Naive thymus-derived CD4-positive, alpha-beta T cell (primary cell): Measurements from ENCODE around the gene EDN3. TPM values are rescaled to one million over a fixed set of nuclear protein-coding genes. Genes with fewer than 3 reads are reported as not detected.

Source experiments
- ATAC-seq: fragments of 150-1000 bp; cut with Tn5 transposase; 2 replicates; pipeline ENCODE4 v1.10.0; 2021; ENCODE audit warnings: mild to moderate bottlenecking, moderate library complexity
- CTCF ChIA-PET: fragments of 350-600 bp; sonication (Branson Sonifier 250); formaldehyde crosslinking; loops from one replicate; lab custom pipeline; 2021; ENCODE audit warnings: antibody characterized with exemption; lab: Charles Lee
- POLR2A ChIA-PET: fragments of 350-600 bp; sonication (Branson Sonifier 250); formaldehyde crosslinking; loops from one replicate; lab custom pipeline; 2021; ENCODE audit warnings: antibody characterized with exemption, inconsistent platforms; lab: Charles Lee
- DNase-seq, 9 donors: peaks; one replicate each; pipeline versions ENCODE4 v3.0.0 to v3.0.0-alpha.2; 2020 to 2022; ENCODE audit warnings: mixed read lengths in 1 of 9
- H3K27ac ChIP-seq: one replicate; pipeline ENCODE4 v1.7.0; 2013; ENCODE audit warnings: mild to moderate bottlenecking, low read depth, low read length, moderate library complexity
- H3K27me3 ChIP-seq, 2 donors: one replicate each; pipeline ENCODE4 v1.7.0; 2013; ENCODE audit warnings: low read length in 2 of 2, mild to moderate bottlenecking in 2 of 2, moderate library complexity in 2 of 2; ENCODE audit not compliant: control insufficient read depth in 2 of 2, insufficient read depth in 2 of 2
- H3K36me3 ChIP-seq, 3 experiments: 1 replicate in 2 of 3; 2 replicates in 1 of 3; pipeline ENCODE4 v1.7.0; 2013; ENCODE audit warnings: low read length in 3 of 3, mild to moderate bottlenecking in 3 of 3, moderate library complexity in 1 of 3; ENCODE audit not compliant: insufficient read depth in 3 of 3, control insufficient read depth in 2 of 3
- H3K4me1 ChIP-seq, 2 donors: one replicate each; pipeline ENCODE4 v1.7.0; 2013; ENCODE audit warnings: low read length in 2 of 2, mild to moderate bottlenecking in 2 of 2, moderate library complexity in 1 of 2; ENCODE audit not compliant: control insufficient read depth in 2 of 2, insufficient read depth in 2 of 2
- H3K4me3 ChIP-seq: 2 replicates; pipeline ENCODE4 v1.7.0; 2013; ENCODE audit warnings: mild to moderate bottlenecking, low read length
- H3K9me3 ChIP-seq, 3 experiments: 1 replicate in 2 of 3; 2 replicates in 1 of 3; pipeline ENCODE4 v1.7.0; 2013; ENCODE audit warnings: low read length in 3 of 3; ENCODE audit not compliant: control insufficient read depth in 2 of 3
- H3K27ac Mint-ChIP-seq, 9 donors: one replicate each; pipeline ENCODE4 v1.8.0; 2020 to 2022; ENCODE audit warnings: mixed read lengths in 9 of 9, mild to moderate bottlenecking in 8 of 9, moderate library complexity in 5 of 9, inconsistent platforms in 2 of 9
- H3K27me3 Mint-ChIP-seq, 5 donors: one replicate each; pipeline ENCODE4 v1.8.0; 2021 to 2022; ENCODE audit warnings: mixed read lengths in 5 of 5, mild to moderate bottlenecking in 1 of 5
- H3K36me3 Mint-ChIP-seq, 5 donors: one replicate each; pipeline ENCODE4 v1.8.0; 2020 to 2022; ENCODE audit warnings: mixed read lengths in 5 of 5, mild to moderate bottlenecking in 3 of 5, inconsistent platforms in 1 of 5
- H3K4me1 Mint-ChIP-seq, 7 donors: one replicate each; pipeline ENCODE4 v1.8.0; 2020 to 2022; ENCODE audit warnings: mixed read lengths in 7 of 7, mild to moderate bottlenecking in 3 of 7, inconsistent platforms in 1 of 7
- H3K4me3 Mint-ChIP-seq, 10 donors: one replicate each; pipeline ENCODE4 v1.8.0; 2020 to 2022; ENCODE audit warnings: mild to moderate bottlenecking in 10 of 10, mixed read lengths in 10 of 10, moderate library complexity in 6 of 10, inconsistent platforms in 2 of 10
- H3K9me3 Mint-ChIP-seq, 11 donors: one replicate each; pipeline ENCODE4 v1.8.0; 2020 to 2022; ENCODE audit warnings: mixed read lengths in 11 of 11, mild to moderate bottlenecking in 4 of 11, inconsistent platforms in 1 of 11, moderate library complexity in 1 of 11
- intact Hi-C, 2 donors: fragments of 100-400 bp; cut with micrococcal nuclease; formaldehyde crosslinking; loops; one replicate each; pipeline ENCODE4 v1.15.1; 2023
- polyA plus RNA-seq, 2 donors: library from polyadenylated mRNA; unstranded; fragments of 300-500 nt; fragmentation: Illumina TruSeq; gene quantifications; one replicate each; pipeline ENCODE4 v1.2.3, GENCODE V29; 2021
- total RNA-seq, 6 experiments: library from RNA in 5 of 6; stranded (reverse) in 5 of 6; gene quantifications; 1 replicate in 5 of 6; 2 replicates in 1 of 6; pipeline ENCODE4 v1.2.3 and lab custom pipeline; 2021 to 2026

EDN3 gene
- total and polyA plus RNA-seq, 7 experiments from 2014 or later = 0.13 to 0.56 (median 0.40) TPM; not detected in 3

DNA sequence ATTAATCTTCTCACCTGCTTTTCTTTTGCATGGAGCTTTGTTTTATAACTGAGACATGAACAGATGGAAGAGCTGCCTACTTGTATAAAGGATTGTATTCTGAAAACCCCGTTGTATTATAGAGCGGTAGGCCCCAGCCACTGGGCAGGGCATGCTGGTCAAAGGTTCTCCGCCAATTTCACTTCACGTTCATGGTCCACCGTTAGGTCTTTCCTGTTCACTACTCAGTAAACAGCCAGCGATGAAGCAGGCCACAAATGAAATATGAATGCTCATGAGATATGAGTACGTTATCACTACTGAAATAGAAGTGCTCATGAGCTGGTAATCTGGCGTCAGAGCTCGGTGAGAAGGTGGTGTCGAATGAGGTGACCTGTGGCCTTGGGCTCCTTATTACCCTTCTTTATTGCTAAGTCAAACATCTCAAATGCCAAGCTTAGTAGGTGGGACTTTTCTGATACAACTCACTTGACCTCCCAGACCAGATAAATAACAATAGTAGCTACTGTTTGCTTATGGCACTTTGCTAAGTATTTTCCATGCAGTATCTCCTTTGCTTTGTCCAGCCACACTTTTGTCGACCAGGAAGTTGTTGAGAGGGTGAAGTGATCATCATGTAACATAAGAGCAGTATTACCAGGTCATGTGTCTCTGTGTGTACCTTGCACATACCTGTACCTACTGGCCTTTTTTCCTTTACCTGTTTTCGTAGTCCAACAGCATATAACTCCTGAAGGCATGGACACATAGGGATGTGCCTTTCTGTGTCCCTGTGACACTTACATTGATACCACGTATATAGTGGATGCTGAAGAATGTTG is 16.7 kb downstream of the EDN3 start:
- no peak overlapping the region for H3K27ac Mint-ChIP-seq
- CTCF ChIA-PET = no interaction called here
- Histone ChIP-seq H3K4me3 (no peak overlapping the region), H3K9me3 (no peaks in the 10 kb centered on the region), H3K36me3 (no peaks in the 10 kb centered on the region), H3K4me1 (no peaks in the 10 kb centered on the region), H3K27ac (no peak overlapping the region), H3K27me3 (no peaks in the 10 kb centered on the region)
- intact Hi-C loops = no loop called here
- DNase-seq (no peak), ATAC-seq (no peak)
- peaks cover 0 to 4% (median 0%) of the 10 kb centered on the region in 11 donors for H3K9me3 Mint-ChIP-seq
- peaks cover 0 to under 1% (median 0%) of the 10 kb centered on the region in 7 donors for H3K4me1 Mint-ChIP-seq
- H3K4me3 Mint-ChIP-seq = no peak overlapping the region
- no peaks in the 10 kb centered on the region for H3K36me3 Mint-ChIP-seq
- POLR2A ChIA-PET = no interaction called here
- peaks cover 0 to 5% (median 0%) of the 10 kb centered on the region in 5 donors for H3K27me3 Mint-ChIP-seq

DNA sequence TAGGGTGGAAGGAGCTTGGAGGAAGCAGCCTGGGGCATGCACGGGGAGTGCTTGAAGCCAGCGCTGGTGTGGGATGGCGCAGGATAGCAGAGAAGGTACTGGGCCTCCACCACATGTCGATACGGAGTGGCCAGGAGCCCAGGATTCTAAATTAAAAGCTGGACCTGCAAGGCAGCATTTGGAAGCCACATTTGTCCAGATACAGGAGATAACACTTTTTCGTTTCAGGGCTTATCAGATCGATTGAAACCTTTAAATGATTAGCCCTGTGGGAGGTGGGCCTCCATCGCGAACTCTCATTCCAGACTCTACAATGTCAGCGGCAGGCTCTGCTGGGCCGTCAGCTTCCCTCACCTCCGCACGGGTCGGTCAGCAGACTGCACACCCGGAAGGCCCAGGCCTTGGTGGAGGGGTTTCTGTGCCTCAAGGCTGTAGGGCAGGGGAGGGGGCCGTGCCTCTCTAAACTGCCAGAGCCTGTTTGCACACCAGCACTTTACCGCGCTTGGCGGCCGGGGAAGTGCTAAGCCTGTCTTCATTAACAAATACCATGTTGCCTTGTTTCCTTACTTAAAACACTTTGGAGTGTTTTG is 17.9 kb downstream of the EDN3 start:
- peaks cover 0 to 5% (median 0%) of the 10 kb centered on the region in 5 donors for H3K27me3 Mint-ChIP-seq
- no peaks in the 10 kb centered on the region for H3K9me3 ChIP-seq
- ATAC-seq (no peak), DNase-seq (no peak)
- no peaks in the 10 kb centered on the region for H3K27me3 ChIP-seq
- ChIA-PET CTCF (no interaction called here), POLR2A (no interaction called here)
- no peak overlapping the region for H3K4me3 Mint-ChIP-seq
- H3K4me3 ChIP-seq = no peak overlapping the region
- intact Hi-C loops = no loop called here
- no peak overlapping the region for H3K27ac ChIP-seq
- no peaks in the 10 kb centered on the region for H3K4me1 ChIP-seq
- no peaks in the 10 kb centered on the region for H3K36me3 ChIP-seq
- no peak overlapping the region for H3K27ac Mint-ChIP-seq
- H3K36me3 Mint-ChIP-seq = no peaks in the 10 kb centered on the region
- peaks cover 0 to 4% (median 0%) of the 10 kb centered on the region in 11 donors for H3K9me3 Mint-ChIP-seq
- H3K4me1 Mint-ChIP-seq = peaks cover 0 to 1% (median 0%) of the 10 kb centered on the region in 7 donors

DNA sequence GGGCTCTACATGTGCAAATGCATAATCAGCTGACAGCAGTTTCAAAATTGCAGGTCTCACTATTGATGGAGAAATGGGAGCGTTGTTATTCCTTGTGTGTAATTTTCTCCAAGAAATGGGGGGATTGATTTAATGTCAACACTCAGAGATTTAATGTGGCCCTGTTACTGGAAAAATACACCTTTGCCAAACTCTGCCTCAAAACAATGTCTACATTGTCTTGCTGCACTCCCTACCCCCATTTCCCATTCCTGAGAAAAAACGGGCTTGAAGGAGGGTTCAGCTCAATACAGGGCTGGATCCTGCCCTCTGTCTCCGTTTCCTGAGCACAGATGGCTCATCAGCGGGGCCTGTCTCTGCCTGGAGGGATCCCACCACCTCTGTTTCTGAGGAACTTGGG is 18.4 kb downstream of the EDN3 start:
- H3K36me3 Mint-ChIP-seq = no peaks in the 10 kb centered on the region
- Histone ChIP-seq H3K27ac (no peak overlapping the region), H3K4me3 (no peak overlapping the region), H3K27me3 (no peaks in the 10 kb centered on the region), H3K36me3 (no peaks in the 10 kb centered on the region), H3K4me1 (no peaks in the 10 kb centered on the region), H3K9me3 (no peaks in the 10 kb centered on the region)
- intact Hi-C loops = no loop called here
- no peak for DNase-seq
- no peak overlapping the region for H3K4me3 Mint-ChIP-seq
- POLR2A ChIA-PET = no interaction called here
- CTCF ChIA-PET = no interaction called here
- no peak for ATAC-seq
- H3K9me3 Mint-ChIP-seq = peaks cover 0 to 4% (median 0%) of the 10 kb centered on the region in 11 donors
- H3K4me1 Mint-ChIP-seq = peaks cover 0 to 1% (median 0%) of the 10 kb centered on the region in 7 donors
- no peak overlapping the region for H3K27ac Mint-ChIP-seq
- peaks cover 0 to 3% (median 0%) of the 10 kb centered on the region in 5 donors for H3K27me3 Mint-ChIP-seq

DNA sequence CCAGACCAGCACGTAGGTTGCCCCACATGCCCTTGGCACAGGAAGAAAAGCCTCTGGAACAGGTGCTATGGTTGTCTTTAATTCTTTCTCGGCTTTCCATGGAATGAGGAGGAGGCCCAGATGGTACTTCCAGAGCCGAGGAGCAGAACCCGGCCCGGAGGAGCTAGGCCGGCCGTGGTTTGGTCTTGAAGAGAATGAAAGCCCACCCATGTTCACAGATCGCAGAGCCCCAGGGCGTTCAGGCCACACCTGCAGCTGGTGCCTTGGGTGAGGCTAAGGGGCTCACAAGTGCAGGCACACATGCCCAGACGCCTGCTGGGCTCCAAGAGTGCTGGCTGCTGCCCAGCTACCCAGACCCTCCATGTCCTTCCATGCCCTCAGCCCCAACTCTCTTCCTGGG is 20.0 kb downstream of the EDN3 start:
- peaks cover 0 to 2% (median 0%) of the 10 kb centered on the region in 7 donors for H3K4me1 Mint-ChIP-seq
- H3K4me3 ChIP-seq = no peak overlapping the region
- POLR2A ChIA-PET = no interaction called here

DNA sequence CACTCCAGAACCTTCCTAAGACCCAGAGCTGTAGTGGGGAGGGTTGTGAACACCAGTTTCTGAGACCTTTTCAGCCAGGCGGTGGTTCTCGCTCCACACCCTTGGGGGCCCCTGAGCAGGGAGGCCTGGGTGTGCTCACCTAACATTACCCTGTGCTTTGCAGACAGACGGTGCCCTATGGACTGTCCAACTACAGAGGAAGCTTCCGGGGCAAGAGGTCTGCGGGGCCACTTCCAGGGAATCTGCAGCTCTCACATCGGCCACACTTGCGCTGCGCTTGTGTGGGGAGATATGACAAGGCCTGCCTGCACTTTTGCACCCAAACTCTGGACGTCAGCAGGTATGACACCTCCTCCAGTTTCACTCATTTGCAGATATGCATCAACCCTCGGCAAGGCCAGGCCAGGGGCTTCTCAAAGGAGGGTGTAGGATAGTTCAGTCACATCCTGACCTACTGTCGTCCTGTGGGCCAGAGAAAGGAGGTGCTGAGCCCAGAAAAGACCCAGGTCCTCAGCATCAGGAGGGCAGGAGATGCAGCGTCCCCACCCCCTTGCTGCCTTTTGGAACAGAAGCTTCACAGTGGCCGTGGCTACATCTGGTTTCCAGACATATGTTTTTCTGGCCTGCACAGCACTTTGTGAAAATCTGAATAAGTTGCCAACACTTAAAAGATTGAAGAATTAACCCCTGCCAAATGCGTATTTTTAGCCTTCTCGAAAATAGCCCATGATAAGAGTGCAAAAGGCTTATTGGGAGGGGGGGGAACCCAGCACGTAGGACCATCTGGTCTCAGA is 20.6 kb downstream of the EDN3 start:
- Histone ChIP-seq H3K27ac (no peak overlapping the region), H3K27me3 (no peaks in the 10 kb centered on the region), H3K4me1 (no peaks in the 10 kb centered on the region), H3K4me3 (no peak overlapping the region), H3K9me3 (no peaks in the 10 kb centered on the region), H3K36me3 (no peaks in the 10 kb centered on the region)
- intact Hi-C loops = no loop called here
- H3K36me3 Mint-ChIP-seq = no peaks in the 10 kb centered on the region
- peaks cover 0 to 4% (median 0%) of the 10 kb centered on the region in 11 donors for H3K9me3 Mint-ChIP-seq
- CTCF ChIA-PET = no interaction called here
- H3K4me3 Mint-ChIP-seq = no peak overlapping the region
- ATAC-seq (no peak), DNase-seq (no peak)
- POLR2A ChIA-PET = no interaction called here
- H3K27ac Mint-ChIP-seq = no peak overlapping the region
- peaks cover 0 to 3% (median 0%) of the 10 kb centered on the region in 5 donors for H3K27me3 Mint-ChIP-seq
- H3K4me1 Mint-ChIP-seq = peaks cover 0 to 2% (median 0%) of the 10 kb centered on the region in 7 donors

More for the DNA sequence above, 20.0 kb downstream of the EDN3 start:
- DNase-seq (no peak), ATAC-seq (no peak)
- H3K36me3 ChIP-seq = no peaks in the 10 kb centered on the region
- H3K4me1 ChIP-seq = no peaks in the 10 kb centered on the region
- Mint-ChIP-seq H3K27me3 (peaks cover 0 to 3% (median 0%) of the 10 kb centered on the region in 5 donors), H3K4me3 (no peak overlapping the region), H3K27ac (no peak overlapping the region), H3K9me3 (peaks cover 0 to 4% (median 0%) of the 10 kb centered on the region in 11 donors), H3K36me3 (no peaks in the 10 kb centered on the region)
- intact Hi-C loops = no loop called here
- H3K27me3 ChIP-seq = no peaks in the 10 kb centered on the region
- CTCF ChIA-PET = no interaction called here
- H3K9me3 ChIP-seq = no peaks in the 10 kb centered on the region
- no peak overlapping the region for H3K27ac ChIP-seq

DNA sequence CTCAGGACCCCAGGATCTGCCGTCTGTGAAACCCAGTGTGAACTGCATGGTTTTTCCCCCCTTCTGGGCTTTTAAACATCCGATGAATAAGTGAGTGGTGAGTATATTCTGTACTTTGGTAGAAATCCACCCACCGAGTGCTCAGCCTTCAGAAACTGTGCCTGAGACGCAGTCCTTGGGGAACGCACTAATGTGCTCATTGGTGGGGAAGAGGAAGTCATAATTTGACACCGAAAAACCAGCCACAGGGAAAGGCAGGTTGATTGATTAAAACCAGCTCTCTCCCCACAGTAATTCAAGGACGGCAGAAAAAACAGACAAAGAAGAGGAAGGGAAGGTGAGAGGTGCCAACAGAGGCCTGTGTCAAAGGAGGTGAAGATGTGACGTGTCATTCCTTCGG is 21.7 kb downstream of the EDN3 start:
- no peak overlapping the region for H3K4me3 ChIP-seq
- H3K36me3 ChIP-seq = no peaks in the 10 kb centered on the region
- H3K9me3 ChIP-seq = no peaks in the 10 kb centered on the region
- H3K27me3 Mint-ChIP-seq = peaks cover 0 to 5% (median 0%) of the 10 kb centered on the region in 5 donors
- H3K4me1 Mint-ChIP-seq = peaks cover 0 to 2% (median 0%) of the 10 kb centered on the region in 7 donors
- DNase-seq (no peak), ATAC-seq (no peak)
- H3K4me3 Mint-ChIP-seq = no peak overlapping the region
- no peak overlapping the region for H3K27ac ChIP-seq
- intact Hi-C loops = no loop called here
- no peaks in the 10 kb centered on the region for H3K36me3 Mint-ChIP-seq
- H3K27me3 ChIP-seq = no peaks in the 10 kb centered on the region
- peaks cover 0 to 4% (median 0%) of the 10 kb centered on the region in 11 donors for H3K9me3 Mint-ChIP-seq
- no peak overlapping the region for H3K27ac Mint-ChIP-seq
- ChIA-PET POLR2A (no interaction called here), CTCF (no interaction called here)
- H3K4me1 ChIP-seq = no peaks in the 10 kb centered on the region
